Activated T-cell treated with anti-CD3 and anti-CD28 coated beads for 1 hour (primary cell): ENCODE measurements around the gene EIF3A.

Experiments
- DNase-seq: peaks from one replicate; pipeline ENCODE4 v3.0.0-alpha.2; 2020; ENCODE audit warnings: low read depth

The EIF3A gene

DNA sequence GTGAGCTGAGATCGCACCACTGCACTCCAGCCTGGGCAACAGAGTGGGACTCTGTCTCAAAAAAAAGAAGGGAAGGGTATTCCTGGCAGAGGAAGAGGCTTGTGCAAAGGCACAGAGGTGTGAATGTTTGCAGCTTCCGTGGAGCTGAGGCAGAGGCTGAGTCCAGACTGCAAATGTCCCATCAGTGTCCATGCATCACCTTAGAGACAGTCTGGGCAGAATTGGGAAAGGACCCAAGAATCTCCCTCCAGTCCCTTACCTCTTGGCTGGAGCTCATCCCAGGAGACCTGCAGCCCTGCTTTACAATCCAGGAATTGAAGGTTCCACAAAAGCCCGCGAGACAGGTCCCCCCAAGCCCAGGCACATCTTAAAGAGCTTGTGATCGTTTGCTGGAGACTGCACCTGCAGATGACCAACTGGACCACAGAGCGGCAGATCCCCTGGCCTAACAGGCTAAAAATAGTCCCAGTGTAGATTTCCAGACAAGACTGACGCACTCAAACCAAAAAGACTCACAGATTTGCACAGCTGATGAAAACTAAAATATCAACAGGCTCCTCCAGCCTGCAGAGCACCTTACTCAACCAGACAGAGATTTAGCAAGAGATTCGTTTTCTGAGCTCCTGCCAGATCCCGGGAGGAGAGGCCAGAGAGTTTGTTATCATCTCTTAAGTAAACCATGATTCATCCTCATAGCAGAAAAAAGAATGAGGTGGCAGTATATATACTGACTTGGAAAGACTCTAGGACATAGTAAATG is 74.0 kb downstream of the EIF3A start:
- no peak for DNase-seq

DNA sequence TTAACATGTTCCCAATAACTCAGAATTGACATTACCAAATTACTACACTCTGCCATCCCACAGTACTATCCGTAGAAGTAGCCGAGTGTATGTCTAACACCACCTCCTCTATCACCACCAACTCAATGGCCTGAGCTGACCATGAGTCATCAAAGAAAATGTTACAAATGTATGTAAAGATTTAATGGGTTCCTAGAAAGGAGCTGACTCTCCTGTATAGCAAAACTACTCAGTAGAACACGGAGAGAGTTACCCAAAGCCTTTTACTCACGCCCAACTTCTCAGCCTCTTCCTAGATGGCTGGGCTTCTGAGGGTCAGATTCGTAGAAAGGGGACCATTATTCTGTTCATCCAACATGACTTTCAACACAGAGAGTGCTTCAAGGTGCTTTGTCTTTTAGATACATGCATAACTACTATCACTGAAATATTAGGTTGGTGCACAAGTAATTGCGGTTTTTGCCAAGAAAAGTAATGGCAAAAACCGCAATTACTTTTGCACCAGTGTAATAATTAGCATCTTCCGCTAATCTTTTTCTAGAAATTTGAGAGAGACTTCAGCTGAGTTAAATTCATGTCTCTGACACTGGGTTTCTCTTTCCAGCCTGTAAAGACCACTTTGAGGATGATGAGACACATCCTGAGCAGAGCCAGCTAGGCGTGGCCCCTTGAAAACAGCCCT is 75.1 kb downstream of the EIF3A start:
- DNase-seq = no peak

DNA sequence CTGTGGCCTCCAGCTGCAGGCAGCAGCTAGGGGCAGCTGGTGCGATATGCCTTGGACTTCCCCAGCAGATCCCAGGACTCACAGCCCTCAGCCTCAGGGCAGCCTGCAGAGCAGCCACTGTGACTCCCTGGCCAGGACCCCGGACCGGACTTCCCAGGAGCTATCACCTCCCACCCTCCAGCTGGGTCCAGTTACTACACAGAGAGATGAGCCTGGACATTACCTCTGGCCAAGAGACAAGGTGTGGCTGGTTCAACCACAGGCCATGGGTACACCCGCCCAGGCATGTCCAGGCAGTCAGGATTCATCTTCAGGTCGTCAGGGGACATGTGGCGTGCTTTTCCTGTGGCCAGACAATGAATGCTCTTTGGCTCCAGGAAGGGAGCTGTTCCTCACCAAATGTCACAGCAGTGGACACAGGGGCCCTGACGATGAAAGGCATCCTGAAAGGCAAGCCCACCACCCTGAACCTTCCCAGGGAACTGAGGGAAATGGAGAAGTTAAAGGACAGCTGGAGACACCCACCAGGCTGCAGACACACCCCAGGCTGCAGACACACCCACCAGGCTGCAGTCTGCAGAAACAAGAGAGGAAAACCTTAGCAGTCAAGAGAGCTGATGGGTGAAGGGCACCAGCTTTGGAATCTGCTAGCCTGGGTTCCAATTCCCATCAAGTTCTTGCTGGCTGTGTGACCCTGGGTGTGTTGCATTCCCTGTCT is 76.9 kb downstream of the EIF3A start:
- DNase-seq = no peak

DNA sequence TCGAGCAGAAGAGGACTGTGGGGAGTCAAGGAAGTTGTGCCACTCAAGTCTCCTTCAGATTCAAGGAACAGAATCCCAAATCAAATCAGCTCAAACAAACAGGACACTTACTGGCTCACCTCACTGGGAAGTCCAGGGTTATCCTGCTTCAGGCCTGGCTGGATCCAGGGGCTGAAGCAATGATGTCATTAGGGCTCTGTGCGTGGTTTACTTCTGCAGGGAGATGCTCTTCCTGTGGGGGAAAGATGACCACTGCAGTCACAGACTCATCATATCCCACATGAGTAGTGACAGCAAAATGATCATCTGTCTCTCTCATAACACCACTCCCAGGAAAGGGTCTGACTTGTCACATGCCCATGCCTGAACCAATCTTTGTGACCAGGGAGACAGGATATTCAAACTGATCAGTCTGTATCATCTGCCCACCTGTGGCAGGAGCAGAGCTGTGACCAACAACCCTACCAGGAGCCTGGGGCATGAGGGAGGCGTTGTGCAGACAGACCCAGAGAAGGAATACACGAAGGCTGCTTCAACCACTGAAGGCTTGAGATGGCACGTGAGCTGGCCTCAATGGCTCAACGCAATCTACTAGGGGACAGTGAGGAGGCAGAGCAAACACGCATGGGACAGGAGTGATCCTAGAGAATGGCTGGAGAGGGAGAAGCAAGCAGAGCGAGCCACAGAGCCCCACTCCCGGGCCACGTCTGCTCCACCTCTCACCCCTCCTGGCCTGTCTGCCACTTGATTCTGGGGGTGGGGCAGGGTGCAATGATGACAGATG is 78.7 kb downstream of the EIF3A start:
- DNase-seq = no peak

DNA sequence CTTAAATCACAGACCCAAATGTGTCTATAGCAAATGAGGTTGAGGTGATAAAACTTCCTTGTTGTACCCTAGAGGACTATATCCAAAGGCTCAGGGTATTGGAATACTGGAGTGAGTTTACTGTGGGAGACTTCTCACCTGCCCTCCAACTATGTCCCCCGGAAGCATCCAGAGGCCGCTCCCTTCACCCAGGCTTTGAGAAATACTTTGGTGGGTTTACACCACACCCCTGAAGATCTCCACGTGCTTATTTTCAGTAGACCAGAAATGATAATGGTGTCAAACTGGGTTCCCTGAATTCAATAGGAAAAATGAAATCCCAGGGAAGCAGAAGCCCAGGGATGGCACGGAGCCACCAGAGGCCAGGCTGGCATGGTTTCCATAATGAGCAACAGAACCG is 82.4 kb downstream of the EIF3A start:
- no peak for DNase-seq

DNA sequence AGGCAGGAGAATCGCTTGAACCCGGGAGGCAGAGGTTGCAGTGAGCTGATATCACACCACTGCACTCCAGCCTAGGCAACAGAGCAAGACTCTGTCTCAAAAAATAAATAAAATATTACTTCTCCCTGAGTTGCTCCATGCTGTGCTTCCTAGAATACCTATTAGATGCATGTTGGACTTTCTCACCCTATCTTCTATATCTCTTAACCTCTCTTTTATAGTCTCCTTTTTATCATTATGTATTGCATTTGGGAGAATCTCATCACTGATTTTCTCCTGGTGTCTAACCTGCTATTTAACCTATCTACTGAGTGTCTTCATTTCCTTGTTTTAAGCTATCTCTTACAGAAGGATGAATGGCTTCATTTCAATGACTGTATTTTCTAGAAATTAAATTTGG is 83.2 kb downstream of the EIF3A start:
- no peak for DNase-seq

DNA sequence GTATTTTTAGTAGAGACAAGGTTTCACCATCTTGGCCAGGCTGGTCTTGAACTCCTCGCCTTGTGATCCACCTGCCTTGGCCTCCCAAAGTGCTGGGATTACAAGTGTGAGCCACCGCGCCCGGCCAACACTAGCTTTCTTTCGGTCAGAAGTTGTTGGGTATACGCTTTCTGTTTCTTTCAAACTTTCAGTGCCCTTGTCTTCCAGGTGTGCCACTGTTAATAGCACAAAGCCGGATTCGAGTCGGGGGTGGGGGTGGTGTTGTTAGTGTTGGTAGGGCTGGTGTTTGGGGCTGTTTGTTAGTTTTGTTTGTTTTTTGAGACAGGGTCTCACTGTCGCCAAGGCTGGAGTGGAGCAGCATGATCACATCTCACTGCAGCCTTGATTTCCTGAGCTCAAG is 84.9 kb downstream of the EIF3A start:
- no peak for DNase-seq

DNA sequence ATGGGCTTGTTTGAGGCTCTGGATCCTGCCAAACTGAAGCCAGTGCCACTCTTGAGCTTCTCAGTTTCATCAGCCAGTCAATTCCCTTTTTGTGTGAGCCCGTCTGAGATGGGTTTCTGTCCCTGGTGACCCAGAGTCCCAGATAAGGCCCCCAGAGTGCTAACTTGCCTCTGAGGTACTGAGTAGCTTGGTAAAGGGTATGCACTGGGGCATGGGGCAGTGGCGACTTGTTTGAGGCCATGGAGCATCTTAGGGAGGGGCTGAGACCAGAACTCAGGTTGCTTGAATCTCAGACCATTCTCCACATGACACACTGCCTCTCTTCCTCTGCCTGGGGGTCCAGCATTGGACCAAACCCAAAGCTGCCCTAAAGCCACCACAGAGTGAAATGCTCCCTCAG is 86.3 kb downstream of the EIF3A start:
- no peak for DNase-seq

DNA sequence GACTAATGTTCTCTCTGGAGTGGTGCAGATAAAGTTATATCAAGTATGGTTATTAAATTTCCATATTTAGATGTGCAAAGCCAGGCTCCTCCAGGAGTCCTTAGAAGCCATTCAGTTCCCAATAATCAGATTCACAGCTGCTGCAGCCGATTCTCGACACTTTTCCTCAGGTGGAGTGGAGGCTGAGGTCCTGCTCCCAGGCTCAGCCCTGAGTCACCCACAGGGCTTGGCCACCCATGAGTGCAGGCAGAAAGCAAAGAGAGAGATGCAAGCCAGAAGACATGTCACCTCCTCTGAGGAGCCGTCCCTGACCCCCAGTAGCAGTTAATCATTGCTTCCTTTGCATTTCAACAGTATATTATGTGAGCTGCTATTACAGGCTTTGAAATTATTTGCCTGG is 87.4 kb downstream of the EIF3A start:
- no peak for DNase-seq

DNA sequence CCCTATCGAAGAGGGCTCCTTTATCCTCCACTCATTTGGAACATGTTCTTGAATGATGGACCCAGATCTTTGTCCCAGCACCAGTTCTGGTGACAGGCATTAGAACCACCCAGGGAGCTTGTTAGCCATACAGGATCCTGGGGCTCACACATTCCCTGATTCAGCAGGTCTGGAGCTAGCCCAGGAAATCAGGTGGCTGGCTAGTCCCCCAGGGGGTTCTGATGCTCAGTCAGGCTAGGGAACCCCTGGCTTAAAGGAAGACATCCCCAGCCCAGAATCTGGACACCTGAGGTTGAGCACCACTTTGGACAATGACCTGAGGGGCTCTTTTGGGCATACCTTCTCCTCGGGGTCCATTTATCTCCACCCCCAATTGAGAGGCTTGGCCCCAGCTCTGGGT is 88.1 kb downstream of the EIF3A start:
- DNase-seq = no peak

DNA sequence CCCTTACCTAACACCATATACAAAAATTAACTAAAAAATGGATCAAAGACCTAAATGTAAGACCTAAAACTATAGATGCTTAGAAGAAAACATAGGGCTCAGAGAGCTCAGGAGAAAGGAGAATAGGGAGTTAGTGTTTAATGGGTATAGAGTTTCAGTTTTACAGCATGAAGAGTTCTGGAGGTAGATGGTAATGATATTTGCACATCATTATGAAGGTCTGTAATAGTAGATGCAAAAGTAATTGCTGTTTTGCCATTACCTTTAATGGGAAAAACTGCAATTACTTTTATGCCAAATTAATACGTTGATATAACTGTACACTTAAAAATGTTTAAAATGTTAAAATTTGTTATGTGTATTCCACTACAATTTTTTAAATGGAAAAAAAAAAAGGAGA is 90.3 kb downstream of the EIF3A start:
- no peak for DNase-seq

DNA sequence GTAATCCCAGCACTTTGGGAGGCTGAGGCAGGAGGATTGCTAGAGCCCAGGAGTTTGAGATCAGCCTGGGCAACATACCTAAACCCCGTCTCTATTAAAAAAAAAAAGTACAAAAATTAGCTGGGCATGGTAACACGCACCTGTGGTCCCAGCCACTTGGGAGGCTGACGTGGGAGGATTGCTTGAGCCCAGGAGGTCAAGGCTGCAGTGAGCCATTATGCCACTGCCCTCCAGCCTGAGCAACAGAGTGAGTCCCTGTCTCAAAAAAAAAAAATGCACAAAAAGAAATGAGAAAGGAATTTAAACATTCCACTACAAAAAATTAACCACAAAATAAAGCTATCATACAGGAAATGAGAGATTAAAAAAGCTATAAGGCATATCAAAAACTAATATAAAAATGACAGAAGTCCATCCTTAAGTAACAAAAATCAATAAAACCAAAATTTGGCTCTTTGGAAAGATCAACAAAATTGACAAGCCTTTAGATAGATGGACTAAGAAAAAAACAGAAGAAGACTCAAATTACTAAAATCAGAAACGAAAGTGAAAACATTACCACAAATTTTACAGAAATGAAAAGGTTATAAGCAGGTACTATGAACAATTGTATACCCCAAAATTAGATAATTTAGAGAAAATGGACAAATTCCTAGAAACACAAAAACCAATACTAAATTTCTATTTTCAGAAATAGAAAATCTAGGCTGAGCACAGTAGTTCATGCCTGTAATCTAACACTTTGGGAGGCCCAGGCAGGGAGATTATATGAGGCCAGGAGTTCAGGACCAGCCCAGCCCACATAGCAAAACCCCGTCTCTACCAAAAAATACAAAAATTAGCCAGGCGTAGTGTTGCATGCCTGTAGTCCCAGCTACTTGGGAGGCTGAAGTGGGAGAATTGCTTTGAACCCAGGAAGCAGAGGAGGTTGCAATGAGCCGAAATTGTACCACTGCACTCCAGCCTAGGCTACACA is 93.5 kb downstream of the EIF3A start:
- DNase-seq = no peak

DNA sequence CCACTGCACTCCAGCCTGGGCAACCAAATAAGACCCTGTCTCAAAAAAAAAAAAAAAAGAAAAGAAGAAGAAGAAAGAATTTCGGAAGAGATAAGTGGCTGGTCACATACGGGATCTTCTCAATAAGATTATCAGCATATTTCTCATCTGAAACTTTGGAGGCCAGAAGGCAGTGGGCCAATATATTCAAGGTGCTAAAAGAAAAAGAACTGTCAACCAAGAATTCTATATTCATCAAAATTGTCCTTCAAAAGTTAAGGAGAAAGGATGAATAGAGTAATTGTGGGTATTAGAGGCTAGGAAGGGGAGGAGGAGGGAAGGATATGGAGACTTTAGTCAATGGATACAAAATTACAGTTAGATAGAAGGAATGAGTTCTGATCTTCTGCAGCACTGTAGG is 95.0 kb downstream of the EIF3A start:
- DNase-seq = no peak
